ENCODE data around the gene TTYH3. TPM values are rescaled to one million over a fixed set of nuclear protein-coding genes. Genes with fewer than 3 reads are reported as not detected.

The TTYH3 gene
- total and polyA plus RNA-seq, 2 of the 13 experiments (the other 11 are each of a cell fraction or from before 2014, with no cell fraction given): 26.3 to 50.0 TPM

- TF ChIP-seq CENPBD1 (CRISPR knock-in tag; IDR thresholded peaks at IDR 0.05; ENCODE audit: borderline replicate concordance, low read depth): no peak
- TF ChIP-seq ZSCAN31 (CRISPR knock-in tag; IDR thresholded peaks at IDR 0.05; ENCODE audit: low read depth): peak; percentile 70; the same call in 1 of the 2 replicates
- no peak for TF ChIP-seq KMT2B (CRISPR knock-in tag; IDR thresholded peaks at IDR 0.05)
- TF ChIP-seq, protein P1, sequence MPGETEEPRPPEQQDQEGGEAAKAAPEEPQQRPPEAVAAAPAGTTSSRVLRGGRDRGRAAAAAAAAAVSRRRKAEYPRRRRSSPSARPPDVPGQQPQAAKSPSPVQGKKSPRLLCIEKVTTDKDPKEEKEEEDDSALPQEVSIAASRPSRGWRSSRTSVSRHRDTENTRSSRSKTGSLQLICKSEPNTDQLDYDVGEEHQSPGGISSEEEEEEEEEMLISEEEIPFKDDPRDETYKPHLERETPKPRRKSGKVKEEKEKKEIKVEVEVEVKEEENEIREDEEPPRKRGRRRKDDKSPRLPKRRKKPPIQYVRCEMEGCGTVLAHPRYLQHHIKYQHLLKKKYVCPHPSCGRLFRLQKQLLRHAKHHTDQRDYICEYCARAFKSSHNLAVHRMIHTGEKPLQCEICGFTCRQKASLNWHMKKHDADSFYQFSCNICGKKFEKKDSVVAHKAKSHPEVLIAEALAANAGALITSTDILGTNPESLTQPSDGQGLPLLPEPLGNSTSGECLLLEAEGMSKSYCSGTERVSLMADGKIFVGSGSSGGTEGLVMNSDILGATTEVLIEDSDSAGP (CRISPR knock-in tag; IDR thresholded peaks at IDR 0.05; ENCODE audit: borderline replicate concordance): peak; percentile 58; the same call in 1 of the 2 replicates
- no peak; the same call in 1 of the 2 replicates for TF ChIP-seq CBX5 (CRISPR knock-in tag; IDR thresholded peaks at IDR 0.05; ENCODE audit: borderline replicate concordance)
- TF ChIP-seq, protein P2, sequence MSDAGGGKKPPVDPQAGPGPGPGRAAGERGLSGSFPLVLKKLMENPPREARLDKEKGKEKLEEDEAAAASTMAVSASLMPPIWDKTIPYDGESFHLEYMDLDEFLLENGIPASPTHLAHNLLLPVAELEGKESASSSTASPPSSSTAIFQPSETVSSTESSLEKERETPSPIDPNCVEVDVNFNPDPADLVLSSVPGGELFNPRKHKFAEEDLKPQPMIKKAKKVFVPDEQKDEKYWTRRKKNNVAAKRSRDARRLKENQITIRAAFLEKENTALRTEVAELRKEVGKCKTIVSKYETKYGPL (CRISPR knock-in tag; IDR thresholded peaks at IDR 0.05): no peak
- no peak for TF ChIP-seq ZNF704 (CRISPR knock-in tag; IDR thresholded peaks at IDR 0.05; ENCODE audit: borderline replicate concordance)
- TF ChIP-seq ARNT (IDR thresholded peaks at IDR 0.05): no peak
- TF ChIP-seq, protein P3, sequence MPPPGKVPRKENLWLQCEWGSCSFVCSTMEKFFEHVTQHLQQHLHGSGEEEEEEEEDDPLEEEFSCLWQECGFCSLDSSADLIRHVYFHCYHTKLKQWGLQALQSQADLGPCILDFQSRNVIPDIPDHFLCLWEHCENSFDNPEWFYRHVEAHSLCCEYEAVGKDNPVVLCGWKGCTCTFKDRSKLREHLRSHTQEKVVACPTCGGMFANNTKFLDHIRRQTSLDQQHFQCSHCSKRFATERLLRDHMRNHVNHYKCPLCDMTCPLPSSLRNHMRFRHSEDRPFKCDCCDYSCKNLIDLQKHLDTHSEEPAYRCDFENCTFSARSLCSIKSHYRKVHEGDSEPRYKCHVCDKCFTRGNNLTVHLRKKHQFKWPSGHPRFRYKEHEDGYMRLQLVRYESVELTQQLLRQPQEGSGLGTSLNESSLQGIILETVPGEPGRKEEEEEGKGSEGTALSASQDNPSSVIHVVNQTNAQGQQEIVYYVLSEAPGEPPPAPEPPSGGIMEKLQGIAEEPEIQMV (CRISPR knock-in tag; IDR thresholded peaks at IDR 0.05; ENCODE audit: low read depth): no peak
- no peak for TF ChIP-seq RERE (CRISPR knock-in tag; IDR thresholded peaks at IDR 0.05; ENCODE audit: low read depth)
- TF ChIP-seq, protein P4, sequence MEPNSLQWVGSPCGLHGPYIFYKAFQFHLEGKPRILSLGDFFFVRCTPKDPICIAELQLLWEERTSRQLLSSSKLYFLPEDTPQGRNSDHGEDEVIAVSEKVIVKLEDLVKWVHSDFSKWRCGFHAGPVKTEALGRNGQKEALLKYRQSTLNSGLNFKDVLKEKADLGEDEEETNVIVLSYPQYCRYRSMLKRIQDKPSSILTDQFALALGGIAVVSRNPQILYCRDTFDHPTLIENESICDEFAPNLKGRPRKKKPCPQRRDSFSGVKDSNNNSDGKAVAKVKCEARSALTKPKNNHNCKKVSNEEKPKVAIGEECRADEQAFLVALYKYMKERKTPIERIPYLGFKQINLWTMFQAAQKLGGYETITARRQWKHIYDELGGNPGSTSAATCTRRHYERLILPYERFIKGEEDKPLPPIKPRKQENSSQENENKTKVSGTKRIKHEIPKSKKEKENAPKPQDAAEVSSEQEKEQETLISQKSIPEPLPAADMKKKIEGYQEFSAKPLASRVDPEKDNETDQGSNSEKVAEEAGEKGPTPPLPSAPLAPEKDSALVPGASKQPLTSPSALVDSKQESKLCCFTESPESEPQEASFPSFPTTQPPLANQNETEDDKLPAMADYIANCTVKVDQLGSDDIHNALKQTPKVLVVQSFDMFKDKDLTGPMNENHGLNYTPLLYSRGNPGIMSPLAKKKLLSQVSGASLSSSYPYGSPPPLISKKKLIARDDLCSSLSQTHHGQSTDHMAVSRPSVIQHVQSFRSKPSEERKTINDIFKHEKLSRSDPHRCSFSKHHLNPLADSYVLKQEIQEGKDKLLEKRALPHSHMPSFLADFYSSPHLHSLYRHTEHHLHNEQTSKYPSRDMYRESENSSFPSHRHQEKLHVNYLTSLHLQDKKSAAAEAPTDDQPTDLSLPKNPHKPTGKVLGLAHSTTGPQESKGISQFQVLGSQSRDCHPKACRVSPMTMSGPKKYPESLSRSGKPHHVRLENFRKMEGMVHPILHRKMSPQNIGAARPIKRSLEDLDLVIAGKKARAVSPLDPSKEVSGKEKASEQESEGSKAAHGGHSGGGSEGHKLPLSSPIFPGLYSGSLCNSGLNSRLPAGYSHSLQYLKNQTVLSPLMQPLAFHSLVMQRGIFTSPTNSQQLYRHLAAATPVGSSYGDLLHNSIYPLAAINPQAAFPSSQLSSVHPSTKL (CRISPR knock-in tag; IDR thresholded peaks at IDR 0.05): peak; percentile 38; the same call in 1 of the 2 replicates
Observed at GRCh38 chr7:2629746-2630681, 1.8 kb upstream of the TTYH3 start (continued).

Measured in HepG2 (cell line).